ENCODE measurements around the gene MTMR8. TPM values are rescaled to one million over a fixed set of nuclear protein-coding genes. Genes with fewer than 3 reads are reported as not detected.

Gene MTMR8
- polyA plus RNA-seq, 6 donors from 2014 or later, result 1.7 to 3.9 (median 2.6) TPM

GRCh38 chrX:64379924-64380323, 15.3 kb downstream of the MTMR8 start:
- H3K36me3 Mint-ChIP-seq, result peaks cover 9 to 24% of the 10 kb centered on the region in 2 donors

DNA sequence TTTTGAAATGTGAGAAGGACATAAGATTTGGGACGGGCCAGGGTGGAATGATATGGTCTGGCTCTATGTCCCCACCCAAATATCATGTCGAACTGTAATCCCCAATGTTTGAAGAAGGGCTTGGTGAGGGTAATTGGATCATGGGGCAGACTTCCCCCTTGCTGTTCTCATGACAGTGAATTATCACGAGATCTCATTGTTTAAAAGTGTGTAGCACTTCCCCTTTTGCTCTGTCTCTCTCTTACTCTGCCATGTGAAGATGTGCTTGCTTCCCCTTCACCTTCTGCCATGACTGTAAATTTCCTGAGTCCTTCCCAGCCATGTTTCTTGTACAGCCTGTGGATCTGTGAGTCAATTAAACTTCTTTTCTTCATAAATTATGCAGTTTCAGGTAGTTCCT, 17.5 kb downstream of the MTMR8 start:
- no peak for ATAC-seq (ENCODE audit: low read depth in 2 of 2)
- Mint-ChIP-seq H3K36me3 (peaks cover 9 to 19% of the 10 kb centered on the region in 2 donors), H3K27me3 (no peaks in the 10 kb centered on the region), H3K27ac (peak overlapping the region in 1 of 6 donors; percentile 44), H3K9me3 (peaks cover 5 to 72% (median 63%) of the 10 kb centered on the region in 7 donors), H3K4me3 (no peak overlapping the region), H3K4me1 (peaks cover 0 to 5% (median 4%) of the 10 kb centered on the region in 3 donors)
- DNase-seq, result no peak

More at GRCh38 chrX:64379924-64380323, 15.3 kb downstream of the MTMR8 start:
- Mint-ChIP-seq H3K9me3 (peaks cover 6 to 73% (median 67%) of the 10 kb centered on the region in 7 donors), H3K4me1 (peaks cover 0 to 5% (median 4%) of the 10 kb centered on the region in 3 donors), H3K4me3 (no peak overlapping the region), H3K27me3 (no peaks in the 10 kb centered on the region), H3K27ac (peak overlapping the region in 1 of 6 donors; percentile 14)
- DNase-seq, result no peak
- ATAC-seq (ENCODE audit: low read depth in 2 of 2), result no peak

DNA sequence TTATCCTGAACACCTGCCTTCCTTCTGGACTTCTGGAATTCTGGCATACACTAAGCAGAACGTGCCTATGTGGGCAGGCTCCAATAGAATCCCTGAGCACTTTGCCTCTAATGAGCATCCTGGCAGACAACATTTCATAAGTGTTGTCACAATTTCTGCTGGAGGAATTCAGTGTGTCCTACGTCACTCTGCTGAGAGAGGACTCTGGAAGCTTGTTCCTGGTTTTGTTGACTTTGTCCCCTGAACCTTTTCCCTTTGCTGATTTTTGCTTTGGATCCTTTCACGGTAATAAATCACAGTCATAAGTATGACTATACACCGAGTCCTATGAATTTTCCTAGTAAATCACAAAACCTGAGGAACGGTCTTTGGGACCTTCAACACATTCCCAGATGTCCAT, 43.2 kb downstream of the MTMR8 start:
- H3K36me3 Mint-ChIP-seq, result peaks cover 0 to 22% of the 10 kb centered on the region in 2 donors
- ATAC-seq (ENCODE audit: low read depth in 2 of 2), result no peak
- no peak overlapping the region for H3K27ac Mint-ChIP-seq
- no peak overlapping the region for H3K4me3 Mint-ChIP-seq
- no peak for DNase-seq
- H3K9me3 Mint-ChIP-seq, result peaks cover 0 to 2% (median 0%) of the 10 kb centered on the region in 7 donors
- no peaks in the 10 kb centered on the region for H3K4me1 Mint-ChIP-seq
- H3K27me3 Mint-ChIP-seq, result no peaks in the 10 kb centered on the region

DNA sequence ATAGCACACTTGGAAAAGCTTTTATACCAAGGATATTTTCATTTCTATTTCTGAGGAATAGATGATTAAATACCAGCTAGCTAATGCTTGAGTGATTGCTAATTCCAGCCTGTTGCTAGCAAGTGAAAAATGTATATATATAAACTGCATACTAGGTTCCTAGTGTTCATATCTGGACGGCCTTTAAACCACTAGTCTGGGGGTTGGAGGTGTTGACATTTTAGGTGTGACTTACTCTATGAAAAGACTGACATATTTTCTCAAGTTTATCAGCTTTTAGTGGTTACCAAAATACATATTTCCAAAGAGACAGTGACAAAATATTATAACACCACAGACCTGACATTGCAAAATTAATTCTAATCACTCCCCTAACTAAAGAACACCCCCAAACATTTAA, 44.7 kb downstream of the MTMR8 start:
- Mint-ChIP-seq H3K36me3 (peaks cover 0 to 22% of the 10 kb centered on the region in 2 donors), H3K4me3 (no peak overlapping the region), H3K9me3 (peaks cover 0 to 2% (median 0%) of the 10 kb centered on the region in 7 donors), H3K27ac (no peak overlapping the region), H3K27me3 (no peaks in the 10 kb centered on the region), H3K4me1 (no peaks in the 10 kb centered on the region)
- DNase-seq (no peak), ATAC-seq (ENCODE audit: low read depth in 2 of 2) (no peak)

GRCh38 chrX:64350047-64350446, 45.2 kb downstream of the MTMR8 start:
- Mint-ChIP-seq H3K27ac (no peak overlapping the region), H3K27me3 (no peaks in the 10 kb centered on the region), H3K4me1 (no peaks in the 10 kb centered on the region), H3K9me3 (peaks cover 0 to 2% (median 0%) of the 10 kb centered on the region in 7 donors), H3K4me3 (no peak overlapping the region), H3K36me3 (peaks cover 0 to 18% of the 10 kb centered on the region in 2 donors)
- DNase-seq (no peak), ATAC-seq (ENCODE audit: low read depth in 2 of 2) (no peak)

DNA sequence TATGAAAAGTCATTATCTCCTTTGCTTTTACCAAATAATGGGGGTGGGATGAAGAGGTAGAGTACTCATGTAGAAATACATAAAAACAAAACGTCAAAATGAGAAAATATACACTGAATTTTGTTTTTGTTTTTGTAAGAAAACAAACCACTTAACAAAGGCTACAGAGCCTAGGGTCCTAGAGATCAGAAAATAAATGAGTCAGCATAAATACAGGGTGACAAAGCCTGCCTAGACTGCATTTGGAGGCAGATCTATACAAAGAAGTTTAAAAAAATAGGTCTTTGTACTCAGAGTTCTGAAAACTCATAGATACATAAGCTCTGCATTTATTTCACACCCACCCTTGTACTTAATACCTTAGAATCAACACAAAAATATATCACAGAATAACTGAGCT, 52.4 kb downstream of the MTMR8 start:
- no peaks in the 10 kb centered on the region for H3K27me3 Mint-ChIP-seq
- H3K27ac Mint-ChIP-seq, result no peak overlapping the region
- no peaks in the 10 kb centered on the region for H3K4me1 Mint-ChIP-seq
- no peak overlapping the region for H3K4me3 Mint-ChIP-seq
- H3K36me3 Mint-ChIP-seq, result peaks cover 0 to 5% of the 10 kb centered on the region in 2 donors
- H3K9me3 Mint-ChIP-seq, result no peaks in the 10 kb centered on the region
- ATAC-seq (ENCODE audit: low read depth in 2 of 2) (no peak), DNase-seq (no peak)

GRCh38 chrX:64338296-64338695, 57.0 kb downstream of the MTMR8 start:
- no peaks in the 10 kb centered on the region for H3K27me3 Mint-ChIP-seq
- peaks cover 0 to 4% of the 10 kb centered on the region in 2 donors for H3K36me3 Mint-ChIP-seq
- H3K9me3 Mint-ChIP-seq, result no peaks in the 10 kb centered on the region
- DNase-seq, result no peak
- H3K4me1 Mint-ChIP-seq, result no peaks in the 10 kb centered on the region
- no peak for ATAC-seq (ENCODE audit: low read depth in 2 of 2)
- H3K27ac Mint-ChIP-seq, result no peak overlapping the region
- no peak overlapping the region for H3K4me3 Mint-ChIP-seq

GRCh38 chrX:64334467-64334866, 60.8 kb downstream of the MTMR8 start:
- Mint-ChIP-seq H3K4me1 (no peaks in the 10 kb centered on the region), H3K9me3 (no peaks in the 10 kb centered on the region), H3K27me3 (no peaks in the 10 kb centered on the region), H3K27ac (no peak overlapping the region), H3K4me3 (no peak overlapping the region), H3K36me3 (peaks cover 0 to 4% of the 10 kb centered on the region in 2 donors)
- no peak for ATAC-seq (ENCODE audit: low read depth in 2 of 2)
- no peak for DNase-seq

- Mint-ChIP-seq H3K27me3 (no peaks in the 10 kb centered on the region), H3K4me3 (no peak overlapping the region), H3K36me3 (peaks cover 16 to 22% of the 10 kb centered on the region in 2 donors), H3K27ac (no peak overlapping the region), H3K9me3 (peaks cover 0 to 8% (median 0%) of the 10 kb centered on the region in 7 donors), H3K4me1 (no peaks in the 10 kb centered on the region)
- DNase-seq (no peak), ATAC-seq (ENCODE audit: low read depth in 2 of 2) (no peak)
These were observed 65.0 kb downstream of the MTMR8 start for GRCh38 chrX:64330284-64330683.

GRCh38 chrX:64321507-64321906, 73.7 kb downstream of the MTMR8 start:
- DNase-seq, result no peak
- ATAC-seq (ENCODE audit: low read depth in 2 of 2), result no peak
- Mint-ChIP-seq H3K27me3 (no peaks in the 10 kb centered on the region), H3K36me3 (peaks cover 50 to 62% of the 10 kb centered on the region in 2 donors), H3K4me1 (no peaks in the 10 kb centered on the region), H3K4me3 (no peak overlapping the region), H3K9me3 (peaks cover 5 to 43% (median 25%) of the 10 kb centered on the region in 7 donors), H3K27ac (no peak overlapping the region)

DNA sequence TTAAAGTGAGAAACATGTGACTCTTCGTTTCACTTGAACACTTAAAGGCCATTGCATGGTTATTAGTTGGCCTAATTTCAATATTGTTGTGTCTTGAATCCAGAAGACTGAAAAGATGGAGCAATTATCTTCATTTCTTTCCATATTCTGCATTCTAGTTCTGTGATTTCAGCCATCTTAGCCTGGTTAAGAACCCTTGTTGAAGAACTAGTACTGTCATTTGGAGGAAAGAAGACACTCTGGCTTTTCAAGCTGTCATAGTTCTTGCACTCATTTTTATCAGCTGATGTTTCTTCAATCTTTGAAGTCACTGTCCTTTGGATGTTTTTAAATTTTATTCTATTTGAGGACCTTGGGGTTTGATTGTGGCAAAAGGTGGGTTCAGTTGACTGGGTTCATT, 81.6 kb downstream of the MTMR8 start:
- no peaks in the 10 kb centered on the region for H3K27me3 Mint-ChIP-seq
- H3K36me3 Mint-ChIP-seq, result peaks cover 15 to 22% of the 10 kb centered on the region in 2 donors
- DNase-seq (no peak), ATAC-seq (ENCODE audit: low read depth in 2 of 2) (no peak)
- H3K4me1 Mint-ChIP-seq, result no peaks in the 10 kb centered on the region
- no peak overlapping the region for H3K4me3 Mint-ChIP-seq
- H3K27ac Mint-ChIP-seq, result no peak overlapping the region
- H3K9me3 Mint-ChIP-seq, result peaks cover 5 to 46% (median 17%) of the 10 kb centered on the region in 7 donors

DNA sequence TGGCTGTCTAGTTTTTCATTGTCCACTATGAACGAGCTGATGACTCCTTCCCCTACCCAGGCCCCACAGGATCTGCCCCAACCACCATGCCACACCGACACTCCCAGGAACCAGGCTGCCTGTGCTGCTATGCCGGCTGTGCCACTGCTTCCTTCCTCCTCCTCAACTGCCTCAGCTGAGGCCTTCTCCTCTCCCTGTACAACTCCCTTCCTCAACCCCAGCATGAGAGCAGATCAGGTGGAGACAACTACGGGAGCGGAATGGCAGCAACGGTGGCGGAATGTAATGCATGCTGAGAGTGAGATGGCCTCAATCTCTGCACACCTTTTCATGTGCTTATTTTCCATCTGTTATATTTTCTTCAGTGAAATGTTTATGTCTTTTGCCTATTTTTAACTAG, 88.5 kb downstream of the MTMR8 start:
- Mint-ChIP-seq H3K4me3 (no peak overlapping the region), H3K36me3 (peaks cover 13 to 14% of the 10 kb centered on the region in 2 donors), H3K27ac (peak overlapping the region in 1 of 6 donors; percentile 8), H3K4me1 (no peaks in the 10 kb centered on the region), H3K9me3 (peaks cover 0 to 40% (median 22%) of the 10 kb centered on the region in 7 donors), H3K27me3 (no peaks in the 10 kb centered on the region)
- DNase-seq, result no peak
- no peak for ATAC-seq (ENCODE audit: low read depth in 2 of 2)

DNA sequence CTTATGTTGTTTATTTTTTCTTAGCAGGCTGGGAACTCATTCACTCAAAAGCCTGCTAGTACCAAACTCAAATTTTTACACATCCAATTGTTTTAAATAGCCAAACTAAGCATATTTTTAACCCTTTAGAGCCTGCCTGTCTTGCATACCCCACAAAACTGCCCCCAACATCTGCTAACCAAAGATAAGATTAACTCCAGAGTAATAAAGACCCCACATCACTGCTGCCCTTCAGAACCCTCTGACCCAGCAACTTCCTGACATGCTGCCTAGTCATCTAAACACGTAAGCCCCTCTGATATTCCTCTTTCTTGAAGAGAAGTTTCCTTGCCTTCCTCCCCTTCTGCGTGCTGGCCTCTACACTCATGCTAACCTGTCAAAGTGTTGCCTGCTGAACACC, 104.1 kb downstream of the MTMR8 start:
- no peaks in the 10 kb centered on the region for H3K4me1 Mint-ChIP-seq
- peak overlapping the region in 2 of 6 donors; percentile 56 to 68 for H3K27ac Mint-ChIP-seq
- H3K27me3 Mint-ChIP-seq, result no peaks in the 10 kb centered on the region
- DNase-seq, result no peak
- H3K9me3 Mint-ChIP-seq, result peaks cover 1 to 15% (median 3%) of the 10 kb centered on the region in 7 donors
- no peak for ATAC-seq (ENCODE audit: low read depth in 2 of 2)
- H3K4me3 Mint-ChIP-seq, result no peak overlapping the region
- peaks cover 0 to 7% of the 10 kb centered on the region in 2 donors for H3K36me3 Mint-ChIP-seq

- ATAC-seq (ENCODE audit: low read depth in 2 of 2) (no peak), DNase-seq (no peak)
- Mint-ChIP-seq H3K27ac (no peak overlapping the region), H3K36me3 (peaks cover 5 to 16% of the 10 kb centered on the region in 2 donors), H3K4me3 (no peak overlapping the region), H3K4me1 (no peaks in the 10 kb centered on the region), H3K27me3 (no peaks in the 10 kb centered on the region), H3K9me3 (peaks cover 0 to 4% (median 0%) of the 10 kb centered on the region in 7 donors)
These were observed 130.0 kb downstream of the MTMR8 start for GRCh38 chrX:64265265-64265664.
